RWPE2 (cell line): ENCODE data around the gene ABI1.

Experiments
- ATAC-seq: fragments of 200-7000 bp; cut with Tn5 transposase; 3 replicates; pipeline ENCODE4 v1.9.1; 2021; ENCODE audit warnings: low read depth
- DNase-seq: peaks from one replicate; pipeline ENCODE4 v3.0.0-alpha.2; 2020; ENCODE audit warnings: low spot score
- H3K27ac ChIP-seq: fragments of 450-650 bp; 2 replicates; pipeline ENCODE4 v1.5.1; 2017; ENCODE audit warnings: mild to moderate bottlenecking; ENCODE audit not compliant: poor library complexity, severe bottlenecking
- H3K27me3 ChIP-seq: fragments of 250-450 bp; sonication (Bioruptor Pico); 2 replicates; pipeline ENCODE4 v1.5.1; 2021; ENCODE audit warnings: mild to moderate bottlenecking, moderate library complexity; ENCODE audit not compliant: insufficient read depth, poor library complexity, severe bottlenecking
- H3K36me3 ChIP-seq: fragments of 250-450 bp; sonication (Bioruptor Pico); 2 replicates; pipeline ENCODE4 v1.5.1; 2020; ENCODE audit warnings: low read depth, mild to moderate bottlenecking, moderate library complexity
- H3K4me1 ChIP-seq: fragments of 250-450 bp; sonication (Bioruptor Pico); 2 replicates; pipeline ENCODE4 v1.5.1; 2021; ENCODE audit warnings: mild to moderate bottlenecking, moderate library complexity; ENCODE audit not compliant: insufficient read depth, poor library complexity, severe bottlenecking
- H3K4me3 ChIP-seq: fragments of 250-450 bp; sonication (Bioruptor Pico); 2 replicates; pipeline ENCODE4 v1.5.1; 2021; ENCODE audit warnings: mild to moderate bottlenecking, moderate library complexity; ENCODE audit not compliant: severe bottlenecking
- H3K9me3 ChIP-seq: fragments of 250-450 bp; sonication (Bioruptor Pico); 2 replicates; pipeline ENCODE4 v1.5.1; 2021; ENCODE audit warnings: mild to moderate bottlenecking, moderate library complexity; ENCODE audit not compliant: severe bottlenecking
- TF ChIP-seq, protein P1 (sequence below): fragments of 450-650 bp; IDR thresholded peaks from one replicate; pipeline ENCODE4 v1.5.1; 2017; ENCODE audit warnings: mild to moderate bottlenecking, moderate library complexity; ENCODE audit not compliant: poor library complexity, severe bottlenecking

ABI1 gene

DNA sequence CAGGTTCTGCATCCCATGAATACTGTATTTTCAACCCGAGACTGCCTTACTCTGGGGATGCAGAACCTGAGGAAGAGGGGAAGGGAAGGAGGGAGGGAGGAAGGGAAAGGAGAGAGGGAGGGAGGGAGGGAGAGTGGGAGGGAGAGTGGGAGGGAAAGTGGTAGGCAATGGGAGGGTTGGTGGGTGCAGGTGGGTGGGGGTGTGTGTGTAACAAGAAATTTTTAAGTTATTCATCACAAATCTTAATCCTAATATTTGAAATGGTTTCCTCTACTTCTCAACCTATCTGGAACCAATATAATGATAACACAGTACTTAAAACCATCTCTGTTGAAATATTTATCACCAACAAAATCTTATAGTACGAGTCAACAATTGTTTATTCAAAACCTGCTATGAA lies 95.2 kb downstream of the ABI1 start:
- H3K4me1 ChIP-seq, result no peaks in the 10 kb centered on the region
- TF ChIP-seq, protein P1, sequence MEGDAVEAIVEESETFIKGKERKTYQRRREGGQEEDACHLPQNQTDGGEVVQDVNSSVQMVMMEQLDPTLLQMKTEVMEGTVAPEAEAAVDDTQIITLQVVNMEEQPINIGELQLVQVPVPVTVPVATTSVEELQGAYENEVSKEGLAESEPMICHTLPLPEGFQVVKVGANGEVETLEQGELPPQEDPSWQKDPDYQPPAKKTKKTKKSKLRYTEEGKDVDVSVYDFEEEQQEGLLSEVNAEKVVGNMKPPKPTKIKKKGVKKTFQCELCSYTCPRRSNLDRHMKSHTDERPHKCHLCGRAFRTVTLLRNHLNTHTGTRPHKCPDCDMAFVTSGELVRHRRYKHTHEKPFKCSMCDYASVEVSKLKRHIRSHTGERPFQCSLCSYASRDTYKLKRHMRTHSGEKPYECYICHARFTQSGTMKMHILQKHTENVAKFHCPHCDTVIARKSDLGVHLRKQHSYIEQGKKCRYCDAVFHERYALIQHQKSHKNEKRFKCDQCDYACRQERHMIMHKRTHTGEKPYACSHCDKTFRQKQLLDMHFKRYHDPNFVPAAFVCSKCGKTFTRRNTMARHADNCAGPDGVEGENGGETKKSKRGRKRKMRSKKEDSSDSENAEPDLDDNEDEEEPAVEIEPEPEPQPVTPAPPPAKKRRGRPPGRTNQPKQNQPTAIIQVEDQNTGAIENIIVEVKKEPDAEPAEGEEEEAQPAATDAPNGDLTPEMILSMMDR, result no peak
- ATAC-seq, result no peak
- DNase-seq, result no peak
- no peaks in the 10 kb centered on the region for H3K27me3 ChIP-seq
- H3K27ac ChIP-seq, result no peak overlapping the region
- H3K4me3 ChIP-seq, result no peak overlapping the region
- H3K9me3 ChIP-seq, result no peaks in the 10 kb centered on the region
- H3K36me3 ChIP-seq, result peaks cover 28% of the 10 kb centered on the region

DNA sequence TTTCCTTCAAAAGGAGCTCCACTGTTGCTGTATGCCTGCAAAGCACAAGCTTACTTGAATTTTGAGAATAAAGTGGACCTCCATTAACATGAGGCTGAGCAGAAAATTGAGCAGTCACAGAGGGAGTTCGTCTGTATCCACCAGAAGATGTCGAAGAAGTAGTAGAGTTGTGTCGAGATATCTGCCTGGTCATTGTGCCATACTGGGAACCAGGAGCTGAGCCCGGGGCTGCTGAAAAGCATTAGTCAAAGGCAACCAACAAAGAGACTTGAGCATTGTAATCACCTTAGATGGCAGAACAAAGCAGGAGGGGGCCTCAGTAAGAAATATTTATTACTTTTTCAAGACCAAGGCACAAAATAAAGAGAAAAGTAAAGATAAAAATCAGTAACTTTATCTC lies 101.8 kb downstream of the ABI1 start:
- Histone ChIP-seq H3K36me3 (peaks cover 25% of the 10 kb centered on the region), H3K9me3 (no peaks in the 10 kb centered on the region), H3K27me3 (no peaks in the 10 kb centered on the region), H3K27ac (no peak overlapping the region), H3K4me1 (peaks cover 12% of the 10 kb centered on the region), H3K4me3 (no peak overlapping the region)
- no peak for ATAC-seq
- TF ChIP-seq, protein P1, result no peak
- DNase-seq, result no peak

GRCh38 chr10:26755443-26755903 lies 105.3 kb downstream of the ABI1 start:
- Histone ChIP-seq H3K4me1 (peaks cover 12% of the 10 kb centered on the region), H3K27ac (no peak overlapping the region), H3K4me3 (no peak overlapping the region), H3K9me3 (no peaks in the 10 kb centered on the region), H3K27me3 (no peaks in the 10 kb centered on the region), H3K36me3 (peaks cover 39% of the 10 kb centered on the region)
- ATAC-seq (peak; percentile 59; the same call in 2 of the 3 replicates), DNase-seq (no peak)
- TF ChIP-seq, protein P1, result no peak

GRCh38 chr10:26746061-26746460 lies 114.7 kb downstream of the ABI1 start:
- no peak overlapping the region for H3K4me3 ChIP-seq
- no peak for DNase-seq
- H3K4me1 ChIP-seq, result no peaks in the 10 kb centered on the region
- no peaks in the 10 kb centered on the region for H3K27me3 ChIP-seq
- no peak overlapping the region for H3K27ac ChIP-seq
- H3K36me3 ChIP-seq, result peaks cover 93% of the 10 kb centered on the region
- TF ChIP-seq, protein P1, result no peak
- H3K9me3 ChIP-seq, result no peaks in the 10 kb centered on the region
- ATAC-seq, result no peak

DNA sequence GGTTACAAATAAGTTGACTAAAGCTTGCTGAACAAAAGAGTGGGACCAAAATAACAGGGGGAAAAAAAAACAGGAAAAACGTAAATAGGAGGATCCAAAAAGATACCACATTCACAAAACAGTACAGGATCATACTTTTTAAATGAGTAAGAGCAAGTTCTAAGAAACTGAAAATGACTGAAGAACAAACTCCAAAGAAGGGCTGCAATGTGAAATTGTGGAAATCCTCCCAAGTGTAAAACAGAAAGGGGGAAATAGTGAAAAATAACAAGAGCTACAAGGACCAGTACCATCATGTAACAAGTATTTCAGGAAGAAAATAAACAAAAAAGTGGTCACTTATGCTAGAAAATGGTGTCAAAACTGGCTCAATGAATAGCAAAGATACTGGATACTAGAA lies 116.9 kb downstream of the ABI1 start:
- Histone ChIP-seq H3K27ac (no peak overlapping the region), H3K4me1 (peaks cover 4% of the 10 kb centered on the region), H3K36me3 (peaks cover 96% of the 10 kb centered on the region), H3K9me3 (no peaks in the 10 kb centered on the region), H3K27me3 (no peaks in the 10 kb centered on the region), H3K4me3 (no peak overlapping the region)
- TF ChIP-seq, protein P1, result no peak
- DNase-seq, result no peak
- no peak for ATAC-seq
